A549 (cell line): ENCODE data around the gene CDC42EP5.

Source experiments
- CHD2 ChIP-seq: fragments of 150-350 bp; IDR thresholded peaks from 2 replicates; pipeline ENCODE4 v1.6.1; 2014; ENCODE audit warnings: low read length; ENCODE audit not compliant: partially characterized antibody
- EP300 ChIP-seq, 2 experiments: fragments of >200 bp; sonication (Bioruptor Twin); formaldehyde crosslinking; IDR thresholded peaks; 2 replicates in 1 of 2; 3 replicates in 1 of 2; pipeline ENCODE4 v1.6.1; 2016 to 2017
- POLR2A ChIP-seq: IDR thresholded peaks from 2 replicates; pipeline ENCODE4 v1.6.1; 2012; ENCODE audit warnings: mild to moderate bottlenecking, low read length
- TF ChIP-seq, protein P1 (sequence below): fragments of >200 bp; sonication (Bioruptor Twin); formaldehyde crosslinking; IDR thresholded peaks from 3 replicates; pipeline ENCODE4 v1.5.1; 2016
- TF ChIP-seq, protein P2 (sequence below): fragments of 450-650 bp; IDR thresholded peaks from 2 replicates; pipeline ENCODE4 v1.6.1; 2014; ENCODE audit warnings: antibody characterized with exemption

DNA sequence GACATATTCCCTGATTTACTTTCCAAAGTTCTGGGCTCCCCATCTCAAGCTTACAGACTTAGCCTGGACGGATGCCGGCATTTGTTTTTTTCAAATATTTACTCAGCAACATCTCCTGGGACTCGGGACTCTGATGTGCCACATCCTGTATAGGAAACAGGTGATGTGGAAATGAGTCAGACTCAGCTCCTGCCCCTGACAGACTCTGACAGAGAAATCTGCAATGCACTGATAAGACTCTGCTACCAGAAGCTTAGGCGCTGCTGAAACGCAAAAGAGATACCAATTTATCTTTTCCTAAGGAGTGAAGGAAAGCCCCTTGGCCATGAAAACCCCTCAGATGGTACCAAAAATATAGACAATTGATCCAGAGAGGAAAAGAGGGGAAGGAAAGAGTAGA is 45.7 kb upstream of the CDC42EP5 start:
- no peak for TF ChIP-seq POLR2A
- TF ChIP-seq, protein P1, sequence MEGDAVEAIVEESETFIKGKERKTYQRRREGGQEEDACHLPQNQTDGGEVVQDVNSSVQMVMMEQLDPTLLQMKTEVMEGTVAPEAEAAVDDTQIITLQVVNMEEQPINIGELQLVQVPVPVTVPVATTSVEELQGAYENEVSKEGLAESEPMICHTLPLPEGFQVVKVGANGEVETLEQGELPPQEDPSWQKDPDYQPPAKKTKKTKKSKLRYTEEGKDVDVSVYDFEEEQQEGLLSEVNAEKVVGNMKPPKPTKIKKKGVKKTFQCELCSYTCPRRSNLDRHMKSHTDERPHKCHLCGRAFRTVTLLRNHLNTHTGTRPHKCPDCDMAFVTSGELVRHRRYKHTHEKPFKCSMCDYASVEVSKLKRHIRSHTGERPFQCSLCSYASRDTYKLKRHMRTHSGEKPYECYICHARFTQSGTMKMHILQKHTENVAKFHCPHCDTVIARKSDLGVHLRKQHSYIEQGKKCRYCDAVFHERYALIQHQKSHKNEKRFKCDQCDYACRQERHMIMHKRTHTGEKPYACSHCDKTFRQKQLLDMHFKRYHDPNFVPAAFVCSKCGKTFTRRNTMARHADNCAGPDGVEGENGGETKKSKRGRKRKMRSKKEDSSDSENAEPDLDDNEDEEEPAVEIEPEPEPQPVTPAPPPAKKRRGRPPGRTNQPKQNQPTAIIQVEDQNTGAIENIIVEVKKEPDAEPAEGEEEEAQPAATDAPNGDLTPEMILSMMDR: no peak
- TF ChIP-seq CHD2: no peak
- TF ChIP-seq EP300 (IDR thresholded peaks at IDR 0.05): no peak
- TF ChIP-seq, protein P2, sequence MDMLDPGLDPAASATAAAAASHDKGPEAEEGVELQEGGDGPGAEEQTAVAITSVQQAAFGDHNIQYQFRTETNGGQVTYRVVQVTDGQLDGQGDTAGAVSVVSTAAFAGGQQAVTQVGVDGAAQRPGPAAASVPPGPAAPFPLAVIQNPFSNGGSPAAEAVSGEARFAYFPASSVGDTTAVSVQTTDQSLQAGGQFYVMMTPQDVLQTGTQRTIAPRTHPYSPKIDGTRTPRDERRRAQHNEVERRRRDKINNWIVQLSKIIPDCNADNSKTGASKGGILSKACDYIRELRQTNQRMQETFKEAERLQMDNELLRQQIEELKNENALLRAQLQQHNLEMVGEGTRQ: no peak
